GM18505 (cell line): ENCODE results near the gene SDK2.

ENCODE experiments used
- ATAC-seq: cut with Tn5 transposase; IDR thresholded peaks from one replicate; pipeline ENCODE4 v1.9.1; 2021; ENCODE audit not compliant: unreplicated experiment
- POLR2A ChIP-seq: IDR thresholded peaks from 4 replicates; pipeline ENCODE4 v1.6.1; 2011; ENCODE audit warnings: borderline replicate concordance; ENCODE audit not compliant: insufficient read depth, insufficient read length; ENCODE audit errors: extremely low read depth

The SDK2 gene

DNA sequence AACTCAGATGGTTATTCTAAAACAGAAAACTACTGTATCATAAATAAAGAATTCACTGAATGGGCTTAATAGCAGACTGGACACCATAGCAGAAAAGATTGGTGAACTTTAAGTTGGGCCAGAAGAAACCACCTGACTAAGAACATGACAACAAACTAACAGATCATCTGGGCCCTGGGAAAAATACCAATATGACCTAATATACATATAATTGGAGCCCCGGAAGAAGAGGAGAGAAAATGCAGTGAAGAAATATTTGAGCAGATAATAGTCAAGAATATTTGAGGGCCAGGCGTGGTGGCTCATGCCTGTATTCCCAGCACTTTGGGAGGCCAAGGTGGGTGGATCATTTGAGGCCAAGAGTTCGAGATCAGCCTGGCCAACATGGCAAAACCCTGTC, 25.5 kb upstream of the SDK2 start:
- no peak for TF ChIP-seq POLR2A
- no peak for ATAC-seq

DNA sequence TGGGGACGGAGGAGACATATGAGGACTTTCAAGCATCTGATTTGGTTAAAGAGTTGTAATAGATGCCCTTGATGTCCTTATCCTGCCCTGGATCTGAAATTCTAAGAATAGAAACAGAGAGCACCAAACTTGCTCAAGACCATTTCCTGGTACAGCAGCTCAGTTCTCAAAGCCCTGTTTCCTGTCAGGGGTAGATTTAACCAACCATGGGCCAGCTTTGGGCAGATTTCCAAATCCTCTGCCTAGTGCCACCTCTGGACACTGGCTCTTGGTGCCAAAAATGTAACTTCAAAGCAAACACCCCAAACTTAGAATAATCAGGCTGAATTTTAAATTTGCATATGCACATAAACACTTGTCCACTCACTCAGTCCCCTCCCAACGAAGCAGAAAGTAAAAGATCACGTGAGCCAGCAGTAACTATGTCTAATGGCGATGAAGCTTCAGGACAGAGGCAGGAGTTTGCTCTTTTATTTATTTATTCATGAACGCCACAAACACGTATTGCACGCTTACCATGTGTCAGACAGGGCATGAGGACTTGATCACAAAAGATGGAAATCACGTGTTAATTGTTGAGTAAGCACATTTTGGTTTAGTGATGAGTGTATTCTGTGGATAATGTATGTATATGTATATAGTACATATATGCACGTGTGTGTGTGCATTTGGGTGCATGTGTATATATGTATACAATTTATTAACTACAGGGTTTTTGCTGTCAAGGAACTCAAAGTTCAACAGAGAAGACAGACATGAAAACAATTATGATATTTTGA, 23.1 kb upstream of the SDK2 start:
- no peak for ATAC-seq
- TF ChIP-seq POLR2A: no peak

DNA sequence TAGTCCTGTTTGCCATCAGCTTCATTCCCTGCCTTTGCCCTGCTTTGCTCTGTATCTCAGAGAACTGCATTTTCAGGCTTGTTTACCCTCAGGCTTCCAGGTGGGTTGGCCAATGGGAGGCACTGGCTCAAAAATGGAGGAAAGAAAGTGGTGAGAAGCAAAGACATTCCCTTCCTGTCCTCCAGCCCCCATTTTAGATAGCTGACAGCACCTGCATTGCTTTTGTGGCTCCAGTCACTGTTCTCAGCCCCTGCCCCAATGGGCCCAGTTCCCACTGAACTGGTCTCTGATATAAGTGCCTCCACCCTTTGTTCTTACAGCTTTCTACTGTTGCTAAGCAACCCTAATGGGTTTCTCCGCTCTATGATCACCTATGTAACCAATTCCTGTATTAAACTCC, 19.4 kb upstream of the SDK2 start:
- no peak for TF ChIP-seq POLR2A
- ATAC-seq: no peak

DNA sequence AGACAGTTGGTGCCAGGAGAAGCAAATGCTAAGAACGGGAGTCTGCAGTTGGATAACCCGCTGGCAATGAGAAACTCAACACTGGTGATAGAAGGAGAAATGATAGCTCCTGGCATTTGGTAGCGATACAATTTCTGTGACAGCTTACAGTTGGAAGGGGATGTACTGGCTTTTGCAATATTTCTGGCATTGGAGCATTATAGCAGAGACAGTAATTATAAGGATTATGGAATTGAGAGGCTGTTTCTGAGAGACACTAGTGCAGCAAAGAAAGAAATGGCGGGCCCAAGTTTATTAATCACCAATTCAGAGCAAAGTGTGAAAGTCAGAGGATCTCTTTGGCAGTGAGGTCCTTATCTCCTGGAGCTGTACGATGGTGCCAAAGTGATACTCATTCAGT, 16.1 kb upstream of the SDK2 start:
- TF ChIP-seq POLR2A: no peak
- ATAC-seq: no peak

DNA sequence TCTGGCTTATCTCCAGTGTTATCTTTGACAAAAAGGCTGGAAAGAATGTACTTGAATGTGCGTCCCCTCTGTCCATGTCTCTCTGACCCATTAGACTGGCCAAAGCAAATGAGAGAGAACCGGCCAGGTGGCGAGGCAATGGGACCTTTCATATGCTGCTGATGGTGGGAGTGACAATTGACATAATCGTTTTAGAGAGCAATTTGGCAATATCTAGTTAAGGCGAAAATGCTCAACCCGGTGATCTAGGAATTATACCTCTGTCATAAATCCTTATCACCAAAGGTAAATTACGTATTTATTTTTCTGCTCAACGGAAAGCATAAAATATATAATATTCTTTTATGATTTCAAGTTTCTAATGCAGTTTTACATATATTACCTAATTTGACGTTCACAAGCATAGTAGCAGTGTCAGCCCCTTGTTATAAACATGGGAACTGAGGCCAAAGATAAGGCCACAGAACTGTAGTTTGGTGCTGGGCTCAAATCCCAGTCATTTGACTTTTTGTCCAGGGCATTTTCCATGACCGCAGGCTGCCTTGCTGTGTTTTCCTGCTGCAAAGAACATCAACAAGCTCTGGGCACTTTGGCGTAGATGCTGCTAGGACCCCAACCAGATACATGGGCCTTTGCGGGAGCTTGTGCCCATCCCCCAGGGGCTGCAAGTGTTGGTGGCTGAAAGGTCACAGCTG, 14.7 kb upstream of the SDK2 start:
- ATAC-seq: no peak
- no peak for TF ChIP-seq POLR2A

DNA sequence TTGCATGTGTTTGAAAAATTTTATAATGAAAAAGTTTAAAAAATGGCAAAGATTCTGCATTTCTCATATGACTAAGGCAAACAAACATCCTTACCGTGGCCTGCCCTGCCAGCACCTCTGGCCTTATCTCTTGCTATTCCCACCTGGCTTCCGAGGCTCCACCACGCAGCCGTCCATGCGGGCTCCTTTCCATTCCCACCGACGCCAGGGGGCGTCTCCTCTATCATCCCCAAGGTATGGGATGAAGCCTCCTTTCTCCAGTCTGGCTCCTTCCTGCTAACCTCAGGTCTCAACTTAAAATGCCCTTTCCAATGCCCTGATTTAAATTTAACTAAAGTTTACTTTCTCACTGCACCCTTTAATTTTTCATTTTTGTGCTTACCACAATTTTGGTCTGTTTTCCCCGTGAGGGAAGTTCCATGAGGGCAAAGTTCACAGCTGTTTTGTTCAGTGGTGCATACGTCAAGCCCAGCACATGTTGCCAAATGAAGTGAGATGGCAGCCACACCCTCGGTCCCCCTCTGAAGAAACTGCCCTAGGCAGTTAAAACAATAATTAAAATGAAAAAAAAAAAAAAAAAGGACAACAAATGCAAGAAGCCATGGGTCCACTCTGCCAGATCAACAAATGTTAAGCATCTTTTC, 13.3 kb upstream of the SDK2 start:
- TF ChIP-seq POLR2A: no peak
- ATAC-seq: no peak

DNA sequence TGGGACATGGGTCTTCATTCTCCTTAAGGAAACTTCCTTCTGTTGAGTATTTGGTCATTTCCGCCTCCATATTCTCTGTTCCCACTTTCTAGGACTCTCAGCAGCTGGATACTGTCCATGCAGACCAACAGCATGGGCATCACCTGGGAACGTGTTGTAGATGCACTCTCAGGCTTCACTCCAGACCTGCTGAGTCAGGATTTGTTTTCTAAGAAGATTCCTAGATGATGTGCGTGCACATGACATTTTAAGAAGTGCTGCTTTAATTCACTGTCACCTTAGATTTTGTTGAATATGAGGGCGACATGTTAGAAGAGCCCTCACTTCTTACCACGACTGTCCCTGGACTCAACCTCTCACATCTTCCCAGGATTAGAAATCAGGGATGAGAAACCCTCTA, 10.0 kb upstream of the SDK2 start:
- no peak for TF ChIP-seq POLR2A
- ATAC-seq: no peak

DNA sequence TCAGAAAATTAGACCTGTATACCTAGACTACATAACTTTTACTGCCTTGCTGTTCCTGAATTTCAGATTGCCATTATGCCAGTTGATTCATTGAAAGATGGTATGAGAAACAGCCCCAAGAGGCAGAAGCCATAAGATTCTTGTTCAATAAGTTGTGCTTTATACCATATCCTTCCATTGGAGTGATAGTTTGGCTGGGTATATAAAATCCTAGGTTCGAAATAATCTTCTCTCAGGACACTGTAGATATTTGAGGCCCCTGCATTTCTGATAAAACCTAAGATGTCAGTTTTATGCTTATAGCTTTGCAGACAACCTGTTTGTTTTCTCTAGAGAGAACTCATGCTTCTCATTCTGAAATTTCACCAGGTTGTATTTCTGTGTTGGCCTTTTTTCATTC, 9.6 kb upstream of the SDK2 start:
- ATAC-seq: no peak
- no peak for TF ChIP-seq POLR2A

DNA sequence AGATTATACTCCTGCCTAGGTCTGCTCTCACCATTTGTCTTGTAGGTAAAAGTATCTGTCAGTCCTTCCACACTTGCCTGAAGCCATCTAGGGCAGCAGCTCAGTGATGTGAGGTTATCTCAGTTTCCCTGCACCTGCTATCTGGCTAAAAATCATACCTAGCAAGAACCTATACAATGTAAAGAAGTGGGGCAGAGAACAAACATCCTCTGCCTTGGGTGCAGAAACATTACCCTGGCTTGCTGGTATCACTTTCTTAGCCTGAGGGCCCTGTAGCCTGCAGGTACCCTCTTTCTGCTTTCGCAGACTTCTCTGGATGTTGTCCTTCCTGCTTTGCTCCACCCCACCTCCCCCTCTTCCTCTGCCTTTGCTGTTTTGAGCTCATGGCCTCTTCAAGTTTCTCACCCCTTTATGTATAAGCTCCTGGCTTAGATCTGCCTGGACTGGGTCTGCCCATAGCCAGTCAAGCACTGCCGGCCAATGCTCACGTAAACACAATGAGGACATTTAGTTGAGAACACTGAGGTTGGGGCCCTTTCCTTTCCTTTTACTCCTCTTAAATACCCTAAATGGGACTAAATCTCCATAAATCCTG, 8.7 kb upstream of the SDK2 start:
- no peak for TF ChIP-seq POLR2A
- ATAC-seq: no peak

DNA sequence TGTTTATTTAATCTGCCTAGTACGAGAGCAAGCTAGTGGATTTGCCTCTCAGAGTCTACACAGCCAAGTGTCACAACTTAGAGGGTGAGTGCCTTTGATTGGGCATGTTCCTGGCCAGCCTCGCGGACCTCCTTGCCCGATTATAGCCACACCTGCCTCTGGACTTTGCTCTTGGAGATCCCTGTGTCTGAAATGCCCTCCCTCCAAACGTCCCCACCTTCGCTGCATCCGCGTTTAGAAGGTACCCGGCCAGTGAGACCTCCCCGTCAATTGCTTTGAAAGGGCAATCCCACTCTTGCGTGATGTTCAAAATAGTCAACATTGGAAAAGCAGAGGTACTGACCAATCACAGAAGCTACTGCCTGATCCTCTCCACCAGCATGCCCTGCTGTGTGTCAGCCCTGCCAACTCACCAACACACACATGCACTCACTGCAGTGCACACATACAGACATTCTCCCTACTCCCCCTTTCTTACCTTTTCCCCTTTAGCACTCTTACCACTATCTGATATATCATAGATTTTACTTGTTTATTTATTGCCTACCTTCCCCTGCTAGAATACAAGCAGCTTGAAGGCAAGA, 6.5 kb upstream of the SDK2 start:
- TF ChIP-seq POLR2A: no peak
- no peak for ATAC-seq

DNA sequence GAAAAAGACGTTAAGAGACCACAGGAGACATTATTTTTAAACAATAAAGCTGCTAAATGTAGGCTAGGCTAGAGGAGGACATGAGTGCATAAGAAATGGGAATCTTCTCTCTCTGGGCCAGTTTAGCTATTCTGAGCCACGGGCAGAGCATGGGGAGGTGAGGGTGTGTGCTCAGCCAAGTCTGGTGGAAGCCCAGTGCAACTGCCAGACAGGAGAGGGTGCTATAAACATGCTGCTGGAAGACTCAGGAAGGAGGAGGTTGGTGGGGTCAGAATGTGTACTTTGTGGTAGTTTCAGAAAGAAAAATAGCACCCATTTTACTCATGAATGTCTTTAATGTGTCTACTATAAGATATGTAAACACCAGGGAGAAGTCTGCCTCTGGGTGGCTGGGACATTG, 5.9 kb upstream of the SDK2 start:
- no peak for ATAC-seq
- TF ChIP-seq POLR2A: no peak

DNA sequence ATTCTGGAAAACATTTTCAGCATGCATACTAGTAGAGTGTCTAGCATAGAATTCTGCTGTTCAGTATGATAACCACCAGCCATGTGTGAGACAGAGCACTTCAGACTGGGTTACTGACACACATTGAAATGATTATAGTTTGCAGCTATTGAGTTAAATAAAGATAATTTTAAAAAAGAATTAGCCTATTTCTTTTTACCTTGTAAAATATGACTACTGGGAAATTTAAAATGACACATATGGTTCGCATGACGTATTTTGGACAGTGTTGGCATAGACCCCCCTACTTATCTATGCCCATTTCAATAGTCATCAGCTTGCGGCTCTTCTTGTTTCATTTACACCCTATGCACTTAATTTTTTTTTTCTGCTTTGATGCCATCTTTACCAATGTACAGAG, 4.7 kb upstream of the SDK2 start:
- TF ChIP-seq POLR2A: no peak
- ATAC-seq: no peak

DNA sequence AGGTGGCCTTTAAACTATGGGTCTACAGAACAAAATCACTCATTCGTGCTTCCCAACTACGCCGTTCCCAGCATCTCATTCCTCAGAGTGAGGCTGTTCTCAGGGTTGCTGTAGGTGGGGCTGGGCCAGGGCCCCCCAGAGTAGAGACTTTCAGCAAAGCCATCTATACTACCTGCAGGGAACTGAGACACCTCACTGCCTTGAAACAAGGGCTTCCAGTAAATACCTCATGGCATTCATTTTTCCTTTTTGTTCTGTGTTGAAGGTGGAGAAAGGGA, 4.2 kb upstream of the SDK2 start:
- no peak for TF ChIP-seq POLR2A
- no peak for ATAC-seq
